NT2/D1 (cell line): ENCODE data around the gene ACLY.

Experiments
- SUZ12 ChIP-seq: IDR thresholded peaks from 2 replicates; pipeline ENCODE4 v1.6.1; 2011; ENCODE audit not compliant: insufficient read length, insufficient read depth; ENCODE audit errors: extremely low read depth
- YY1 ChIP-seq: IDR thresholded peaks from 2 replicates; pipeline ENCODE4 v1.6.1; 2011; ENCODE audit not compliant: insufficient read length, insufficient read depth

DNA sequence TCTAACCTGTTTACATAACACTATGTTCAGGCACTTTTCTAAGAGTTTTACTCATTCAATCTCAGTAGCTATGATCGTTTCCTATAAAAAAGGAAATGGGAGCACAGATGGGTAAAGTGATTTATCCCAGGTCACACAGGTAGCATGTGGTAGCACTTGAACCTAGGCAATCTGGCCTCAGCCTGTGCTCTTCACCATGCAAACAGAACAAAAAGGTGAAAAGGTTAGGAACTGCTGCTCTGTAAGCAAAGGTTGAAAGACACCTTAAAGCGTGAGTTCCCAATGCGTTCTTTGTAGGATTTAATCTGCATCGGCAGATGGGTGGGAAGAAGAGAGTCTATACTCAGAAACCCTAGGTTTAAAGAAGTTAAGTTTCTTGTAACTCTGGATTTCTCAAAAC is 38.6 kb downstream of the ACLY start:
- TF ChIP-seq SUZ12, result no peak
- TF ChIP-seq YY1, result no peak
